Muscle of arm (tissue), 14 donors: ENCODE measurements around the gene CLDN34. TPM values are rescaled to one million over a fixed set of nuclear protein-coding genes. Genes with fewer than 3 reads are reported as not detected.

Experiments used
- DNase-seq: peaks from one replicate; pipeline ENCODE4 v3.0.0-alpha.2; 2013
- long read RNA-seq, 11 donors: transcript quantifications; one replicate each; lab custom pipeline, GENCODE V29; 2026
- polyA plus RNA-seq, 12 donors: library from polyadenylated mRNA; unstranded; fragments of 120-200 nt; gene quantifications; one replicate each; pipeline ENCODE4 v1.2.1, GENCODE V29; 2013; ENCODE audit not compliant: insufficient read length in 12 of 12

CLDN34 gene
- polyA plus RNA-seq = not detected
- long read RNA-seq, donor 1 = 0 reads
- long read RNA-seq, donor 2 = 0 reads
- long read RNA-seq, donor 3 = 0 reads
- long read RNA-seq, donor 4 = 0 reads
- long read RNA-seq, donor 5 = 0 reads
- long read RNA-seq, donor 6 = 0 reads
- long read RNA-seq, donor 7 = 0 reads
- long read RNA-seq, donor 8 = 0 reads
- long read RNA-seq, donor 9 = 0 reads
- long read RNA-seq, donor 10 = 0 reads
- long read RNA-seq, donor 11 = 0 reads

GRCh38 chrX:9966775-9967408 is at the start of gene CLDN34:
Gene CLDN34 (plus strand): TSS chrX:9967358. CDS start chrX:9967358, 0 bp downstream.
- DNase-seq = no peak

- DNase-seq = no peak
These were observed 49.3 kb upstream of the CLDN34 start for GRCh38 chrX:9917861-9918260.

- no peak for DNase-seq
These were observed 47.5 kb upstream of the CLDN34 start for GRCh38 chrX:9919632-9920172.

- DNase-seq = no peak
These were observed 45.8 kb upstream of the CLDN34 start for GRCh38 chrX:9921407-9921806.

GRCh38 chrX:9923357-9923756 is 43.8 kb upstream of the CLDN34 start:
- DNase-seq = no peak

- no peak for DNase-seq
These were observed 41.2 kb upstream of the CLDN34 start for GRCh38 chrX:9926002-9926401.

GRCh38 chrX:9927698-9928482 is 39.3 kb upstream of the CLDN34 start:
- DNase-seq = no peak

- no peak for DNase-seq
These were observed 31.7 kb upstream of the CLDN34 start for GRCh38 chrX:9935436-9935835.

GRCh38 chrX:9937761-9938160 is 29.4 kb upstream of the CLDN34 start:
- no peak for DNase-seq

GRCh38 chrX:9938516-9938915 is 28.6 kb upstream of the CLDN34 start:
- no peak for DNase-seq

- DNase-seq = no peak
These were observed 26.7 kb upstream of the CLDN34 start for GRCh38 chrX:9940421-9940820.

- DNase-seq = no peak
These were observed 25.1 kb upstream of the CLDN34 start for GRCh38 chrX:9942086-9942485.

GRCh38 chrX:9943420-9943819 is 23.7 kb upstream of the CLDN34 start:
- DNase-seq = no peak

- no peak for DNase-seq
These were observed 19.9 kb upstream of the CLDN34 start for GRCh38 chrX:9947131-9947794.

GRCh38 chrX:9948406-9948805 is 18.8 kb upstream of the CLDN34 start:
- DNase-seq = no peak

- no peak for DNase-seq
These were observed 14.9 kb upstream of the CLDN34 start for GRCh38 chrX:9952300-9952699.

GRCh38 chrX:9953396-9953795 is 13.8 kb upstream of the CLDN34 start:
- DNase-seq = no peak

GRCh38 chrX:9955506-9955905 is 11.7 kb upstream of the CLDN34 start:
- no peak for DNase-seq

GRCh38 chrX:9957743-9958142 is 9.4 kb upstream of the CLDN34 start:
- no peak for DNase-seq

GRCh38 chrX:9958183-9958582 is 9.0 kb upstream of the CLDN34 start:
- no peak for DNase-seq

- no peak for DNase-seq
These were observed 5.4 kb upstream of the CLDN34 start for GRCh38 chrX:9961750-9962149.

- no peak for DNase-seq
These were observed 10.5 kb downstream of the CLDN34 start for GRCh38 chrX:9977635-9978034.
